ENCODE data around the gene PARD3B. TPM values are rescaled to one million over a fixed set of nuclear protein-coding genes. Genes with fewer than 3 reads are reported as not detected.
A peak's percentile ranks its signal among the peaks of the same experiment; 100 is the strongest.

PARD3B gene
- total and polyA plus RNA-seq, 2 of the 4 experiments (the other 2 are of a cell fraction) = 3.3 to 15.6 TPM

- H3K4me3 ChIP-seq (ENCODE audit: insufficient read depth, low read depth, low read length) = no peak overlapping the region
- ChIA-PET CTCF (interaction anchor here (0.6 to 1.7 kb wide), 2 partner anchors 13 to 445 kb away, joined by 3 read pairs; no protein-coding TSS in a partner anchor), POLR2A (ENCODE audit: unreplicated experiment) (no interaction called here)
- no peaks in the 10 kb centered on the region for H3K27me3 ChIP-seq (ENCODE audit: control insufficient read depth, insufficient read depth, low read length)
- no peak overlapping the region for H4K8ac ChIP-seq (ENCODE audit: low read depth in 2 of 2, low read length in 2 of 2)
- H3K4me1 ChIP-seq (ENCODE audit: control insufficient read depth, insufficient read depth, low read length) = no peaks in the 10 kb centered on the region; the same call in 1 of the 2 replicates
- H3K14ac ChIP-seq (replicated peaks; ENCODE audit: low read depth, low read length) = no peak overlapping the region
- H2AK5ac ChIP-seq (ENCODE audit: low read depth, low read length) = no peak overlapping the region
- dilution Hi-C loops (cut with HindIII; ENCODE audit: low sequenced_read_pairs, unreplicated experiment) = no loop called here
- H3K56ac ChIP-seq (ENCODE audit: extremely low read depth, insufficient read depth, low read length) = no peak overlapping the region
- TF ChIP-seq CTCF (conservative IDR thresholded peaks at IDR 0.05; ENCODE audit: low read depth, low read length) (peak; percentile 15; the same call in 1 of the 2 replicates), ELK1 (IDR thresholded peaks at IDR 0.05; ENCODE audit: borderline replicate concordance, low read depth, low read length) (no peak)
- no peaks in the 10 kb centered on the region for H3K9me1 ChIP-seq (ENCODE audit: insufficient read depth, low read length)
- H3K27ac ChIP-seq (ENCODE audit: insufficient read depth, low read length) = no peak overlapping the region
- H3K23ac ChIP-seq (ENCODE audit: low read depth, low read length) = no peak overlapping the region
- H3K18ac ChIP-seq (ENCODE audit: low read depth, low read length) = no peak overlapping the region
- in situ Hi-C loops (cut with MboI; ENCODE audit: low sequenced_read_pairs) = no loop called here
- no peak overlapping the region for H2BK15ac ChIP-seq (ENCODE audit: low read depth, low read length)
- DNase-seq (no peak), ATAC-seq (ENCODE audit: low read depth) (no peak)
- H3K79me1 ChIP-seq (ENCODE audit: low read depth in 1 of 2, low read length in 2 of 2) = no peaks in the 10 kb centered on the region
- intact Hi-C loops (cut with micrococcal nuclease) = no loop called here
- H2AFZ ChIP-seq (replicated peaks; ENCODE audit: low read length, poor library complexity) = no peak overlapping the region
- H3K4ac ChIP-seq (ENCODE audit: low read depth, low read length) = no peak overlapping the region
- no peak overlapping the region for H4K91ac ChIP-seq (ENCODE audit: insufficient read depth, low read depth, low read length)
- no CpG with 5 or more reads among the region's 4 CpGs for WGBS, 2 experiments (ENCODE audit: extremely low coverage in 2 of 2, insufficient read length in 1 of 2)
- BruUV-seq (replicated peaks) = no TSS peak
- H3K4me2 ChIP-seq (ENCODE audit: low read depth, low read length) = no peak overlapping the region
- H2BK5ac ChIP-seq (ENCODE audit: low read depth, low read length, poor library complexity, severe bottlenecking) = no peak overlapping the region
- no peak overlapping the region for H2BK120ac ChIP-seq (ENCODE audit: low read depth, low read length)
- H4K20me1 ChIP-seq (ENCODE audit: insufficient read depth, low read length) = no peaks in the 10 kb centered on the region
- no peak overlapping the region for H4K5ac ChIP-seq (ENCODE audit: low read depth, low read length)
- no peak overlapping the region for H2AK9ac ChIP-seq (replicated peaks; ENCODE audit: low read depth, low read length, poor library complexity)
- H2BK20ac ChIP-seq (ENCODE audit: low read depth, low read length) = no peak overlapping the region
- peaks cover 3% of the 10 kb centered on the region; the same call in 1 of the 2 replicates for H3K36me3 ChIP-seq (ENCODE audit: control insufficient read depth, insufficient read depth, low read length)
- no peaks in the 10 kb centered on the region for H3K9me3 ChIP-seq (ENCODE audit: control insufficient read depth, insufficient read depth, low read length)
- H3K9ac ChIP-seq (ENCODE audit: low read depth, low read length) = no peak overlapping the region
These were observed 585.0 kb downstream of the PARD3B start for GRCh38 chr2:205130111-205130829.
